Neural progenitor cell (in vitro differentiated cells): Measurements from ENCODE around the gene PRSS21.

ENCODE experiments used
- EZH2 ChIP-seq: fragments of 200-600 bp; sonication (generic); IDR thresholded peaks from 2 replicates; pipeline ENCODE4 v1.6.1; 2017; ENCODE audit warnings: antibody characterized with exemption, mild to moderate bottlenecking, moderate library complexity
- EZH2phosphoT487 ChIP-seq: fragments of 200-600 bp; sonication (generic); IDR thresholded peaks from 2 replicates; pipeline ENCODE4 v1.6.1; 2017; ENCODE audit warnings: antibody characterized with exemption
- TF ChIP-seq, protein P1 (sequence below): fragments of 200-600 bp; sonication (generic); IDR thresholded peaks from 2 replicates; pipeline ENCODE4 v1.5.1; 2017; ENCODE audit warnings: antibody characterized with exemption, mild to moderate bottlenecking

DNA sequence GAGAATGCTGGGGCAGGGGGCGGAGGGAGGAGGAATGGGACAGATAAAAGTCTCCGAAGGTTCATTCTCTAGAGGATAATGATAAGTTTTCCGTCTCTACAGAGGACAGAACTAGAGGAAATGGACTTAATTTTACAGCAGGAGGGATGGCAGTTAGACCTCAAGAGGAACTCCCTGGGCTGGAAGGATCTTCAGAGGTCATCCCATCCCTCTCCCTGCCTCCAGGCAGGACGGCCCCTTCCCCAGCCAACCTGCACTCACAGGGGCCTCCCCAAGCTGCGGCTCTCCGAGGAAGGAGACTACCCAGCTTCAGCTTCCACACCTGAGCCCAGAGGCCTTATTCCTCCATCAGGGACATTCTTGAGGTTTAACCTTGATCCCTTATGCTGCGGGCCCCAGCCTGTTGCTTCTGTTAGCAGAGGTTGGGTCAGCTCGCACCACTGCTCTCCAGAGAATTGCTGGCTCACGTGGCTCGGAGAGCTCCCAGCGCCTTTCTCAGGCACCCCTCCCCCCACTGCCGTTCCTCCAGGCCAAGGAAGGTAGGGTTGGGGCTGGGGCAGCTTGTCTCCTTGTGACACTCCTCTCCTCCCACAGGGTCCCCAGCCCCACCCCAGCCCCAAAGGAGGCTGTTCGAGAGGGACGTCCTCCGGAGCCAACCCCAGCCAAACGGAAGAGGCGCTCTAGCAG is 48.5 kb upstream of the PRSS21 start:
- TF ChIP-seq, protein P1, sequence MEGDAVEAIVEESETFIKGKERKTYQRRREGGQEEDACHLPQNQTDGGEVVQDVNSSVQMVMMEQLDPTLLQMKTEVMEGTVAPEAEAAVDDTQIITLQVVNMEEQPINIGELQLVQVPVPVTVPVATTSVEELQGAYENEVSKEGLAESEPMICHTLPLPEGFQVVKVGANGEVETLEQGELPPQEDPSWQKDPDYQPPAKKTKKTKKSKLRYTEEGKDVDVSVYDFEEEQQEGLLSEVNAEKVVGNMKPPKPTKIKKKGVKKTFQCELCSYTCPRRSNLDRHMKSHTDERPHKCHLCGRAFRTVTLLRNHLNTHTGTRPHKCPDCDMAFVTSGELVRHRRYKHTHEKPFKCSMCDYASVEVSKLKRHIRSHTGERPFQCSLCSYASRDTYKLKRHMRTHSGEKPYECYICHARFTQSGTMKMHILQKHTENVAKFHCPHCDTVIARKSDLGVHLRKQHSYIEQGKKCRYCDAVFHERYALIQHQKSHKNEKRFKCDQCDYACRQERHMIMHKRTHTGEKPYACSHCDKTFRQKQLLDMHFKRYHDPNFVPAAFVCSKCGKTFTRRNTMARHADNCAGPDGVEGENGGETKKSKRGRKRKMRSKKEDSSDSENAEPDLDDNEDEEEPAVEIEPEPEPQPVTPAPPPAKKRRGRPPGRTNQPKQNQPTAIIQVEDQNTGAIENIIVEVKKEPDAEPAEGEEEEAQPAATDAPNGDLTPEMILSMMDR = no peak
- TF ChIP-seq EZH2phosphoT487 = no peak
- no peak for TF ChIP-seq EZH2
